Upper lobe of left lung (tissue), 6 donors: ENCODE data around the gene BICRAL. TPM values are rescaled to one million over a fixed set of nuclear protein-coding genes. Genes with fewer than 3 reads are reported as not detected.
A peak's percentile ranks its signal among the peaks of the same experiment; 100 is the strongest.

Experiments
- ATAC-seq, 2 donors: fragments of 200-7000 bp; cut with Tn5 transposase; one replicate each; pipeline ENCODE4 v1.9.1; 2022; ENCODE audit warnings: mild to moderate bottlenecking in 2 of 2, moderate library complexity in 2 of 2; ENCODE audit not compliant: low FRiP score in 2 of 2
- DNase-seq, 2 donors: peaks; one replicate each; pipeline ENCODE4 v3.0.0-alpha.2; 2019 to 2020
- H3K27ac ChIP-seq, 4 donors: fragments of 200-600 bp; sonication (generic); one replicate each; pipeline ENCODE4 v1.5.1; 2016 to 2019
- H3K27me3 ChIP-seq, 4 donors: fragments of 200-600 bp; sonication (generic); one replicate each; pipeline ENCODE4 v1.5.1; 2017 to 2019
- H3K36me3 ChIP-seq, 4 donors: fragments of 200-600 bp; sonication (generic); one replicate each; pipeline ENCODE4 v1.5.1; 2016 to 2019
- H3K4me1 ChIP-seq, 4 donors: fragments of 200-600 bp; sonication (generic); one replicate each; pipeline ENCODE4 v1.5.1; 2018 to 2019
- H3K4me3 ChIP-seq, 4 donors: fragments of 200-600 bp; sonication (generic); one replicate each; pipeline ENCODE4 v1.5.1; 2017 to 2019; ENCODE audit warnings: mild to moderate bottlenecking in 2 of 4, moderate library complexity in 1 of 4
- H3K9me3 ChIP-seq, 4 donors: fragments of 200-600 bp; sonication (generic); one replicate each; pipeline ENCODE4 v1.5.1; 2018 to 2019
- CTCF ChIP-seq, 6 experiments: fragments of 450-650 bp in 4 of 6; fragments of 200-600 bp in 2 of 6; sonication (generic) in 2 of 6; IDR thresholded peaks; one replicate each; pipeline ENCODE4 v1.5.1; 2016 to 2019; ENCODE audit warnings: antibody characterized with exemption in 6 of 6
- EP300 ChIP-seq, 4 donors: sonication (generic); formaldehyde crosslinking; IDR thresholded peaks; one replicate each; pipeline ENCODE4 v1.5.1; 2017; ENCODE audit warnings: antibody characterized with exemption in 4 of 4, control low read depth in 2 of 4
- POLR2A ChIP-seq, 4 donors: fragments of 450-650 bp; IDR thresholded peaks; one replicate each; pipeline ENCODE4 v1.5.1; 2016 to 2017; ENCODE audit warnings: antibody characterized with exemption in 4 of 4, mild to moderate bottlenecking in 2 of 4
- POLR2AphosphoS5 ChIP-seq, 2 donors: sonication (generic); formaldehyde crosslinking; IDR thresholded peaks; one replicate each; pipeline ENCODE4 v1.5.1; 2017; ENCODE audit warnings: antibody characterized with exemption in 2 of 2
- WGBS, 2 donors: methylation state at CpG; one replicate each; pipeline ENCODE4 v1.1.5; 2017 to 2018; 5-methylcytosine and 5-hydroxymethylcytosine counted together
- total RNA-seq, 6 donors: library from RNA; depleted of rRNA in 4 of 6; stranded (reverse); fragments of >200 nt in 4 of 6; gene quantifications; one replicate each; pipeline versions ENCODE4 v1.1.0 to v1.2.1, GENCODE V29; 2016 to 2021
- donor health status: DM: no; HTN: no; CAD: no; lungs with moderate emphysema.
- donor health status: DM: no; HTN: yes; CAD: no; lungs with severe emphysema.

Gene BICRAL
- total RNA-seq, 6 donors from 2014 or later: 11.1 to 23.8 (median 14.9) TPM

GRCh38 chr6:42821846-42822245 lies 40.0 kb downstream of the BICRAL start:
- Histone ChIP-seq H3K9me3 (no peaks in the 10 kb centered on the region), H3K4me3 (no peak overlapping the region), H3K4me1 (peaks cover 14 to 22% (median 19%) of the 10 kb centered on the region in 4 donors), H3K36me3 (peaks cover 7 to 43% (median 28%) of the 10 kb centered on the region in 4 donors), H3K27ac (no peak overlapping the region), H3K27me3 (no peaks in the 10 kb centered on the region)
- no peak for DNase-seq
- TF ChIP-seq POLR2AphosphoS5 (IDR thresholded peaks at IDR 0.05): no peak
- TF ChIP-seq CTCF (IDR thresholded peaks at IDR 0.05): no peak
- no peak for TF ChIP-seq EP300 (IDR thresholded peaks at IDR 0.05)
- no peak for TF ChIP-seq POLR2A (IDR thresholded peaks at IDR 0.05)
- no peak for ATAC-seq
- 86 to 88% methylated on average over 2 of the region's 2 CpGs for WGBS, 2 donors

- TF ChIP-seq POLR2AphosphoS5 (IDR thresholded peaks at IDR 0.05) (no peak), POLR2A (IDR thresholded peaks at IDR 0.05) (no peak), EP300 (IDR thresholded peaks at IDR 0.05) (no peak), CTCF (IDR thresholded peaks at IDR 0.05) (no peak)
- Histone ChIP-seq H3K27me3 (no peaks in the 10 kb centered on the region), H3K4me3 (no peak overlapping the region), H3K4me1 (peaks cover 0 to 3% (median under 1%) of the 10 kb centered on the region in 4 donors), H3K27ac (no peak overlapping the region), H3K9me3 (no peaks in the 10 kb centered on the region), H3K36me3 (peaks cover 18 to 63% (median 47%) of the 10 kb centered on the region in 4 donors)
- no peak for DNase-seq
- no peak for ATAC-seq
- WGBS, 2 donors: 96 to 98% methylated on average over 4 to 8 of the region's 8 CpGs
These were observed 47.8 kb downstream of the BICRAL start for GRCh38 chr6:42829561-42830092.

- H3K4me3 ChIP-seq: no peak overlapping the region
- no peaks in the 10 kb centered on the region for H3K27me3 ChIP-seq
- H3K27ac ChIP-seq: no peak overlapping the region
- no peak for TF ChIP-seq CTCF (IDR thresholded peaks at IDR 0.05)
- no peak for TF ChIP-seq POLR2A (IDR thresholded peaks at IDR 0.05)
- no peak for TF ChIP-seq EP300 (IDR thresholded peaks at IDR 0.05)
- no peak for TF ChIP-seq POLR2AphosphoS5 (IDR thresholded peaks at IDR 0.05)
- no peaks in the 10 kb centered on the region for H3K9me3 ChIP-seq
- WGBS, 2 donors: 94 to 98% methylated on average over 3 of the region's 3 CpGs
- peaks cover 18 to 58% (median 43%) of the 10 kb centered on the region in 4 donors for H3K36me3 ChIP-seq
- ATAC-seq (no peak), DNase-seq (no peak)
- peaks cover 0 to 10% (median 1%) of the 10 kb centered on the region in 4 donors for H3K4me1 ChIP-seq
These were observed 49.4 kb downstream of the BICRAL start for GRCh38 chr6:42831237-42831636.

GRCh38 chr6:42834056-42834455 lies 52.2 kb downstream of the BICRAL start:
- WGBS, 2 donors: 92 to 98% methylated on average over 5 of the region's 5 CpGs
- H3K9me3 ChIP-seq: no peaks in the 10 kb centered on the region
- no peak overlapping the region for H3K4me3 ChIP-seq
- DNase-seq: no peak
- H3K27ac ChIP-seq: peak overlapping the region in 1 of 4 donors; percentile 34
- no peaks in the 10 kb centered on the region for H3K27me3 ChIP-seq
- H3K4me1 ChIP-seq: peaks cover 0 to 10% (median 1%) of the 10 kb centered on the region in 4 donors
- ATAC-seq: no peak
- TF ChIP-seq CTCF (IDR thresholded peaks at IDR 0.05): no peak
- TF ChIP-seq POLR2A (IDR thresholded peaks at IDR 0.05): no peak
- TF ChIP-seq EP300 (IDR thresholded peaks at IDR 0.05): no peak
- no peak for TF ChIP-seq POLR2AphosphoS5 (IDR thresholded peaks at IDR 0.05)
- H3K36me3 ChIP-seq: peaks cover 11 to 45% (median 27%) of the 10 kb centered on the region in 4 donors
